Tibial nerve (tissue), 4 donors: ENCODE results near the gene ELMO3.

ENCODE experiments used
- EP300 ChIP-seq, 2 donors: sonication (generic); formaldehyde crosslinking; IDR thresholded peaks; one replicate each; pipeline ENCODE4 v1.6.1; 2017; ENCODE audit warnings: antibody characterized with exemption in 2 of 2, mild to moderate bottlenecking in 1 of 2
- POLR2A ChIP-seq, 2 donors: fragments of 450-650 bp; IDR thresholded peaks; one replicate each; pipeline ENCODE4 v1.6.1; 2017; ENCODE audit warnings: antibody characterized with exemption in 2 of 2, mild to moderate bottlenecking in 2 of 2, moderate library complexity in 2 of 2
- TF ChIP-seq, protein P1 (sequence below), 5 experiments: fragments of 200-600 bp in 3 of 5; fragments of 450-650 bp in 2 of 5; sonication (generic) in 3 of 5; IDR thresholded peaks; one replicate each; pipeline ENCODE4 v1.5.1; 2016 to 2019; ENCODE audit warnings: antibody characterized with exemption in 5 of 5, mild to moderate bottlenecking in 3 of 5, moderate library complexity in 2 of 5

DNA sequence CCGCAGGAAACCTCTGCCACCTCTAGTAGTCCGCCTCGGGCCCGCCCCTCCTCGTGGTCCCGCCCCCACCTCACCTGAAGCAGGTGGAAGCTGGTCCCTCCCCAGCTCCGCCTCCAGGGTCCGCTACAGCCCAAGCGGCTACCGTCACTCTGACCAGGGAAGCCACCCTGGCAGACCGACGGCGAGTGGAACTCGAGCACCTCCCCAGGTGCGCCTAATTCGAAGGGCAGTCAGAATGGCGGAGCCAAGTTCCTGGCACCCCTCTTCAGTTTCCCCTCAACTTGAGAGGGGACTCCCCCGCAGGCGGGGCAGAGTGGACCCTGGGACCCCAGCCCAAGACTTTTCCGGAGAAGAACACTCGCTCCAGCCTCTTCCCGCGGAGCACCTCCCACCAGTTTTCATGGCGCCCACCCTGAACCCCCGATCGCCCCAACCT lies 47.8 kb downstream of the ELMO3 start:
- TF ChIP-seq, protein P1, sequence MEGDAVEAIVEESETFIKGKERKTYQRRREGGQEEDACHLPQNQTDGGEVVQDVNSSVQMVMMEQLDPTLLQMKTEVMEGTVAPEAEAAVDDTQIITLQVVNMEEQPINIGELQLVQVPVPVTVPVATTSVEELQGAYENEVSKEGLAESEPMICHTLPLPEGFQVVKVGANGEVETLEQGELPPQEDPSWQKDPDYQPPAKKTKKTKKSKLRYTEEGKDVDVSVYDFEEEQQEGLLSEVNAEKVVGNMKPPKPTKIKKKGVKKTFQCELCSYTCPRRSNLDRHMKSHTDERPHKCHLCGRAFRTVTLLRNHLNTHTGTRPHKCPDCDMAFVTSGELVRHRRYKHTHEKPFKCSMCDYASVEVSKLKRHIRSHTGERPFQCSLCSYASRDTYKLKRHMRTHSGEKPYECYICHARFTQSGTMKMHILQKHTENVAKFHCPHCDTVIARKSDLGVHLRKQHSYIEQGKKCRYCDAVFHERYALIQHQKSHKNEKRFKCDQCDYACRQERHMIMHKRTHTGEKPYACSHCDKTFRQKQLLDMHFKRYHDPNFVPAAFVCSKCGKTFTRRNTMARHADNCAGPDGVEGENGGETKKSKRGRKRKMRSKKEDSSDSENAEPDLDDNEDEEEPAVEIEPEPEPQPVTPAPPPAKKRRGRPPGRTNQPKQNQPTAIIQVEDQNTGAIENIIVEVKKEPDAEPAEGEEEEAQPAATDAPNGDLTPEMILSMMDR (IDR thresholded peaks at IDR 0.05): no peak
- no peak for TF ChIP-seq POLR2A (IDR thresholded peaks at IDR 0.05)
- no peak for TF ChIP-seq EP300 (IDR thresholded peaks at IDR 0.05)
